Astrocyte of the cerebellum (primary cell): ENCODE measurements around the gene ADM.

Source experiments
- DNase-seq: peaks from one replicate; pipeline ENCODE4 v3.0.0-alpha.2; 2011; ENCODE audit warnings: low read depth
- H3K4me3 ChIP-seq: 2 replicates; pipeline ENCODE4 v1.5.1; 2011; ENCODE audit warnings: mild to moderate bottlenecking, low read depth, low read length, moderate library complexity
- in situ Hi-C: cut with HindIII; loops from 2 replicates; pipeline ENCODE4 v1.10.0; 2017; ENCODE audit warnings: low sequenced_read_pairs
- TF ChIP-seq, protein P1 (sequence below): IDR thresholded peaks from 2 replicates; pipeline ENCODE4 v1.5.1; 2012; ENCODE audit warnings: low read length, low read depth, moderate library complexity, mild to moderate bottlenecking; ENCODE audit errors: missing control alignments

The ADM gene

DNA sequence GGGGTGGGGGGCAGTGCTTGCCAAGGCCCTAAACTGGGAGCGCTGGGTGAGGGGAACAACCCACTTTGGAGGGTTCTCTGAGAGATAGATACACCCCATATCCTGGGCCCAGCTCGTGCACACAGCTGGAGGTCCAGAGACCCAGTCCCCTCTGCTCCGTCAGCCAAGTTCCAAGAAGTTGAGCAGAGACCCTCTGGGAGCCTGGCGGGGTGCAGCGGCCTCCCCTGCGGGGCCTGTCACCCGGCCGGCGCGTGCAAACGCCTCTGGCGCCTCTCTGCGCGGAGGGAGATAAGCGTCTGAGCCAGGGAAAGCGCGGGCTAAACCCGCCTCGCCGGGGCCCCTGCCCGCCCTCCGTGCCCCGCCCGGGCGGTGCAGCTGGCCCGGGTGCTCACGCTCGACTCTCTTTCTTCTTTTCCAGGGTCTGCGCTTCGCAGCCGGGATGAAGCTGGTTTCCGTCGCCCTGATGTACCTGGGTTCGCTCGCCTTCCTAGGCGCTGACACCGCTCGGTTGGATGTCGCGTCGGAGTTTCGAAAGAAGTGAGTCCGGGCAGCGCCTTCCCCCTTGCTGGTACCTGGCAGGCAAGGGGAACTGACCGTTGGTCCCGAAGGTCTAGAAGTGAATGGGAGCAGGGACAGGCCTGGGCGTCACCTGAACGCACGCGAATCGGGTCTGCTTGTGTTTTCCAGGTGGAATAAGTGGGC lies 540 bp downstream of the ADM start:
- peak overlapping the region; percentile 84 for H3K4me3 ChIP-seq
- in situ Hi-C loops, result no loop called here
- TF ChIP-seq, protein P1, sequence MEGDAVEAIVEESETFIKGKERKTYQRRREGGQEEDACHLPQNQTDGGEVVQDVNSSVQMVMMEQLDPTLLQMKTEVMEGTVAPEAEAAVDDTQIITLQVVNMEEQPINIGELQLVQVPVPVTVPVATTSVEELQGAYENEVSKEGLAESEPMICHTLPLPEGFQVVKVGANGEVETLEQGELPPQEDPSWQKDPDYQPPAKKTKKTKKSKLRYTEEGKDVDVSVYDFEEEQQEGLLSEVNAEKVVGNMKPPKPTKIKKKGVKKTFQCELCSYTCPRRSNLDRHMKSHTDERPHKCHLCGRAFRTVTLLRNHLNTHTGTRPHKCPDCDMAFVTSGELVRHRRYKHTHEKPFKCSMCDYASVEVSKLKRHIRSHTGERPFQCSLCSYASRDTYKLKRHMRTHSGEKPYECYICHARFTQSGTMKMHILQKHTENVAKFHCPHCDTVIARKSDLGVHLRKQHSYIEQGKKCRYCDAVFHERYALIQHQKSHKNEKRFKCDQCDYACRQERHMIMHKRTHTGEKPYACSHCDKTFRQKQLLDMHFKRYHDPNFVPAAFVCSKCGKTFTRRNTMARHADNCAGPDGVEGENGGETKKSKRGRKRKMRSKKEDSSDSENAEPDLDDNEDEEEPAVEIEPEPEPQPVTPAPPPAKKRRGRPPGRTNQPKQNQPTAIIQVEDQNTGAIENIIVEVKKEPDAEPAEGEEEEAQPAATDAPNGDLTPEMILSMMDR, result no peak
- DNase-seq, result no peak

DNA sequence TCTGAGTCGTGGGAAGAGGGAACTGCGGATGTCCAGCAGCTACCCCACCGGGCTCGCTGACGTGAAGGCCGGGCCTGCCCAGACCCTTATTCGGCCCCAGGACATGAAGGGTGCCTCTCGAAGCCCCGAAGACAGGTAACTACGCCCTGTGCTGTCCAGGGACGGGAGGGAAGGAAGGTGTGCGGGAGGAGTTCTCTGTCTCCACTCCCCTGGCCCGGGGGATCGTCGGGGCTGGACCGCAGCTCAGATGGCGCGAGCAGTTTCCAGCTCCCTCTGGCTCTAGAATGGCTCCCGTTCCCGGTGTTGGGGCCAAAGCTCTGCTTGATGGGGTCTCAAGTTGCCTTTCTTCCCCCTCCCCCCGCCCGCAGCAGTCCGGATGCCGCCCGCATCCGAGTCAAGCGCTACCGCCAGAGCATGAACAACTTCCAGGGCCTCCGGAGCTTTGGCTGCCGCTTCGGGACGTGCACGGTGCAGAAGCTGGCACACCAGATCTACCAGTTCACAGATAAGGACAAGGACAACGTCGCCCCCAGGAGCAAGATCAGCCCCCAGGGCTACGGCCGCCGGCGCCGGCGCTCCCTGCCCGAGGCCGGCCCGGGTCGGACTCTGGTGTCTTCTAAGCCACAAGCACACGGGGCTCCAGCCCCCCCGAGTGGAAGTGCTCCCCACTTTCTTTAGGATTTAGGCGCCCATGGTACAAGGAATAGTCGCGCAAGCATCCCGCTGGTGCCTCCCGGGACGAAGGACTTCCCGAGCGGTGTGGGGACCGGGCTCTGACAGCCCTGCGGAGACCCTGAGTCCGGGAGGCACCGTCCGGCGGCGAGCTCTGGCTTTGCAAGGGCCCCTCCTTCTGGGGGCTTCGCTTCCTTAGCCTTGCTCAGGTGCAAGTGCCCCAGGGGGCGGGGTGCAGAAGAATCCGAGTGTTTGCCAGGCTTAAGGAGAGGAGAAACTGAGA lies 1.4 kb downstream of the ADM start:
- TF ChIP-seq, protein P1, result no peak
- peak overlapping the region; percentile 84 for H3K4me3 ChIP-seq
- DNase-seq, result no peak
- in situ Hi-C loops, result no loop called here

DNA sequence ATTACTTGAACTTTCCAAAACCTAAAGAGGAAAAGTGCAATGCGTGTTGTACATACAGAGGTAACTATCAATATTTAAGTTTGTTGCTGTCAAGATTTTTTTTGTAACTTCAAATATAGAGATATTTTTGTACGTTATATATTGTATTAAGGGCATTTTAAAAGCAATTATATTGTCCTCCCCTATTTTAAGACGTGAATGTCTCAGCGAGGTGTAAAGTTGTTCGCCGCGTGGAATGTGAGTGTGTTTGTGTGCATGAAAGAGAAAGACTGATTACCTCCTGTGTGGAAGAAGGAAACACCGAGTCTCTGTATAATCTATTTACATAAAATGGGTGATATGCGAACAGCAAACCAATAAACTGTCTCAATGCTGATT lies 2.1 kb downstream of the ADM start:
- in situ Hi-C loops, result no loop called here
- no peak for DNase-seq
- TF ChIP-seq, protein P1, result no peak
- H3K4me3 ChIP-seq, result peak overlapping the region; percentile 84

DNA sequence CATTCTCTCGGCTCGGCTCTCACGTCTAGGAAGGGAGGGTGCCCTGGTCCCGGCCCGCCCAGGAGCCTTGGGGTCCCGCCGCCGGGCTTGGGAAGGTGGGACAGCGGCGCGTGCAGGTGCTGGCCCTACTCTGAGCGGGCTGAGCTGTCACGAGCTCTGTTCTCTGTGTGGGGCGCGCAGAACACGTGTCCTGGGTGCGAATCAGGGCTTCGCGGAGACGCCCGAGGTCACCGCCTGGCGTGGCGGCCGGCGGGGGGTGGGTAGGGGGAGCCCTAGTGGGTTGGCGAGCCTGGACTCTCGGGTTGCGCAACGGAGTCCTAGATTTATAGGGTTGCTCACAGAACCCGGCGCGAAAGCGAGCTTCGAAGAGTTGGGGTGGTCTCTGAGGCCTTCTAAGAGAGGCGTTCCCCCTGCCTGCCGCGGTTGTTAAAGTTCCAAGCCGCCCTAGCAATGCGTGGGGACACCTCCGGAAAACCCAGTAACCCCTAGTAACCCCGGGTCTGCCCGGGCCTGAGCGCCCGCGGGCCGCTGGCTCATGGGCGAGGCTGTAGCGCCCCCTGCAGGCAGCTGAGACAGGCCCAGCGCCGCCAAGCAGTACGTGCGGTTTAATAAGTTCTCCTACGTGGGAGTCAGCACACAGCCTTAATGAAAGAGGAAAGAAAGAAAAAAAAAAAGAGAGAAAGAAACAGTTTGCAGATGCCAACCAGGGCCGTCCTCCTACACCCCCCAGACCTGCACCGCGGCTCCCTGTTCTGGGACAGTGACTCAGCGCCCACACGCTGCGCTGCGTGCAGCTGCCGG lies 2.7 kb downstream of the ADM start:
- H3K4me3 ChIP-seq, result peak overlapping the region; percentile 84
- peak; percentile 79 for DNase-seq
- TF ChIP-seq, protein P1, result peak; percentile 93
- in situ Hi-C loops, result no loop called here

DNA sequence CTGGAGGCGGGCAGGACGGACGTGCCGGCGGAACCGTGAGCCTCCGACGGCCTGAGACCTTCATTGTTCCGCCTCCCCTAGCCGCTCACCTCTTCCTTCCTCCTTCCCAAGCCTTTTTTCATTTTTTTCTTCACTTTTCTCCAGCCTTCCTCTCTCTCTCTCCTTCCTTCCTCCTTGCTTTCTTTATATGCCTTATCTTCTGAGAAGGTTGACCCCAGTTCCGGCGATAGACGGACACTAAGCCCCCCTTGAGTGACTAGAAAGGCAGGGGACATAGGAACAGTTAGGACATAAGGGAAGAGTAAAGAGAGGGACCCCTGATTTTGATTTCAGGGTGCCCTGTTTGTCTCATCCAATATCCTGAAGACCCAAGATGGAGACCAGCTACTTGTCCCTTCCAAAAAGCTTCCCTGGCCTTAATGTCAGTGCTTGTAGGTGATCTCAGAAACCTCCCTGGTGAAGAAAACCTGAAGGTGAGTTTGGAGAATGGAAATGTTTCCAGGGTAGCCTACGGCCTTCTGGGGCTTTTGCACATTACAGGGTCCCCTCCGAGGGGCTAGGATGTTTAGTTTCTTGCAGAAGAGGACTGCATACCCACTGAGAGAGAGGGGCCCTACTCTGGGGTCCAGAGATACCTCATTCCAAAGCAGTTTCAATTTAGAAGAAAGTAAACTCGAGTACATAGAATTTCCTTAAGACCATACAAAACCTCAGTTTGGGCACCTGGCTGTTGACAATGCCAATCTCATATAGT lies 3.5 kb downstream of the ADM start:
- in situ Hi-C loops, result no loop called here
- DNase-seq, result no peak
- peak overlapping the region; percentile 84 for H3K4me3 ChIP-seq
- TF ChIP-seq, protein P1, result no peak
